Embryonic facial prominence (tissue), 1 donor: ENCODE results near the gene FAM131B.

Experiments
- DNase-seq: peaks from one replicate; pipeline ENCODE4 v3.0.0-alpha.2; 2016; ENCODE audit errors: extremely low spot score

FAM131B gene

GRCh38 chr7:143382791-143383641 is 20.5 kb upstream of the FAM131B start:
- DNase-seq: no peak

DNA sequence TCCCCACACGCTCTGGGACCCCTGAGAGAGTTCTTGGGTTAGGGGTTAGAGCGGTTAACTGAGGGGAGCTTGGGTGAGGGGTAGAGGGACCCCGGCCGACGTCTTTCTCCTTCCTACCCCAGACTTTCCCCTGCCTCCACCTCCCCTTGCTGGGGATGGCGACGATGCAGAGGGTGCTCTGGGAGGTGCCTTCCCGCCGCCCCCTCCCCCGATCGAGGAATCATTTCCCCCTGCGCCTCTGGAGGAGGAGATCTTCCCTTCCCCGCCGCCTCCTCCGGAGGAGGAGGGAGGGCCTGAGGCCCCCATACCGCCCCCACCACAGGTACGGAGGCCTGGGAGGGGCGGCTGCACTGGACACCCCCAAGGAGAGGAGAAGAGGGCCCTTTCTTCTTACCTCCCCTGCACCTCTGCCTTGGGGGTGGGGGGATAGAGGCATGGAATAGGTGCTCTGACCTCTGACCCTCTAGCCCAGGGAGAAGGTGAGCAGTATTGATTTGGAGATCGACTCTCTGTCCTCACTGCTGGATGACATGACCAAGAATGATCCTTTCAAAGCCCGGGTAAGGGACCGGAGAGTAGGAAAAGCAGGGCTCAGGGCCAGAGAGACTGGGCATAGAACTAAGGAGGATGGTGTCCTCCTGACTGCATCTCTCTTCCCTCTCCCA is 19.7 kb upstream of the FAM131B start:
- DNase-seq: no peak

- peak; percentile 74 for DNase-seq
Measured at GRCh38 chr7:143381427-143382125, 19.1 kb upstream of the FAM131B start.

DNA sequence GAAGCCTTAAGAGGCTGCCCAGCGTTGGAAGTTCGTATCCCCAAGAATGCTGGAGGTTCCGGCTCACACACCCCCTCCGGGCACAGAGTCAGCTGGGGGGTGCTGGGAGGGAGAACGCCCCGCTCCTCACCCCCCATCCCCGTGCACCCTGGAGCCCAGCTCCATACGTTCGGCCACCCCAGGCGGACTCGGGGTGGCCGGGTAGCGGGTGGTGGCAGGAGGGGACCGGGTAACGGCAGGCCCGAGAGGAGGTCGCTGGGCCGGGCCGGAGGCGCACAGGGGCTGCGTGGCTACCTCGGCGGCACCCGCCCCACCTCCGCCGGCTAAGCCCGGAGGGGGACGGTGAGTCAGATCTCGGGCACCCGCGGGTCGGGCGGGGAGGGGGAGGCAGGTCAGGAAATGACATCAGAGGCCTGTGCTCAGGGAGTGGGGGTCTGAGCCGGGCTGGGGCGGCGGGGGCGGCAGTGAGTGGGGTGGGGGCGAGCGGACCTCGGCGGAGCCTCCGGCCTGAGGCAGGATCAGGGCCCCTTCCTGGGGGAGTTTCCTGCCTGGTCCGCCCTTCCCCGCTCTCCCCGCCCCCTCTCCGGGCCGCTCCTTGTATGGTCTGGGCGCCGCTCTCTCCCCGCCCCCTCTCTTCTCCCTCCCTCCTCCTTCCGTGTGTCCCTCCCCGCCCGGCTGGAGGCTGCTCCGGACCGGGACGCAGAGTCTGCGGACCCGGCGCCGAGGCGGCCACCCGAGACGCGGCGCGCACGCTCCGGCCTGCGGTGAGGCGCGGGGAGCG is 18.3 kb upstream of the FAM131B start, which contains the start of gene ZYX:
Gene ZYX, plus strand, starts transcription at position 700 of the 781 bp plus-strand sequence. CDS start 227 bp downstream, outside the sequence.
- DNase-seq: peak; percentile 92

DNA sequence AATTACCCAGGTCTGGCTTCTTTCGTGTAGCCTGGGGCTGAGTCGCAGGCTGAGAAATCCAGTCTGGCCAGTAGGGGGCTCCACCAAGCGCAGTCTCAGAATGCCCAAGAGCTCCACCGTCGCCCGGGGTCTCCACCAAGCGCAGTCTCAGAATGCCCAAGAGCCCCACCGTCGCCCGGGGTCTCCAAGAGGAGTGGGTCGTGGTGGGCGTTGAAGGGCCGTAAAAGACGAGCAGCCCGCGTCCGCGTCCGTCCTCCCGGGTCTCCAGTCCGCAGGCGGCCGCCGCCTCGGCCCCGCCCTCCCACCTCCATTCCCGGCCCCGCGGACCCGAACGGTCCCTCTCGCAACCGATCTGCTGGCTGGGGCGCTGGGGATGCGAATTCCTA is 17.7 kb upstream of the FAM131B start:
- peak; percentile 83 for DNase-seq

DNA sequence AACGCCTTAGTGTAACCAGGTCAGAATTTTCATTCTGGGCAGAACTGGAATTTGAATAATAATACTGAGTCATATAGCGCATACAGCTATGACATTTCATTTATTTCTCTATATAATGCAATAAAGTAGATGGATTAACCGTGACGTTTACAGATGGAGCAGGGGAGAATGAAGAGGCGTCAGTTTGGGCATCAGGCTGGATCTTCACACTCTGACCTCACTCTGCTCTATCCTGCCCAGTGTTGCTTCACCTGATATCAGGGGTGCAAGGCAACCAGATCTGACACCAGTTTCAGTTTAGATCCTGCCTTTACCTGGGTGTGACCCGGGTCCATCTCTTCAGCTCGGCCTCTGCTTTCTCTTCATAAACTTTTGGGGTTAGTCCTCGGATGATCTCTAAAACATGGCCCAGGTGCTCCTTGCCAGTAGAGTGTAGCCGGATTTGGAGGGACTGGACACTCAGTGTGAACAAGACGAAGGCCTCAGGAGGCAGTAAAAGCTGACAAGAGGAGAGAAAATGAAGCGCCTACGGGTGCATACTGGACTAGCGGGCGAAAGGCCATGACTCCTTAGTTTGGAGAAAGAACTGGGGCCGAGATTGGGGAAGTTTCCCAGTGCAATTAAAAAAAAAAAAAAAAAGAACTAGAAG is 17.2 kb upstream of the FAM131B start:
- DNase-seq: no peak

- DNase-seq: no peak
Measured at GRCh38 chr7:143376396-143376795, 13.9 kb upstream of the FAM131B start.

- no peak for DNase-seq
Measured at GRCh38 chr7:143375298-143376034, 13.0 kb upstream of the FAM131B start.

DNA sequence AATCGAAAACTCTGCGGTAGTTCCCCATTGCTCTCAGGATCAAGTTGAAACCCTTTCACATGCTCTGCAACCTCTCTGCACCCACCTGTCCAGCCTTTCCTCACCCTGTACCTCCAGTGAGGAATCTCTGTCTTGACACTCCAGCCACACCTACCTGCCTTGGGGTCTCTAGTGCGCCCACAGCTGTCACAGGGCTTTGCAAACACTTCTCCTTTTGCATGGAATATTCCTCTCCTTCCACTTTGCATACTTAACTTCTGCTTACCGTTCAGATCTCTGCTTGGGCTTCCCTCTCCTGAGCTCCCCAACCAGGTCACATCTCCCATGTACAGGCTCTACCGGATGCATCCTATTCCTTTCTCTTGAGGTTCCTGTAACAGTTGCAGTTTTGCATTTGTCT is 12.0 kb upstream of the FAM131B start:
- DNase-seq: no peak

DNA sequence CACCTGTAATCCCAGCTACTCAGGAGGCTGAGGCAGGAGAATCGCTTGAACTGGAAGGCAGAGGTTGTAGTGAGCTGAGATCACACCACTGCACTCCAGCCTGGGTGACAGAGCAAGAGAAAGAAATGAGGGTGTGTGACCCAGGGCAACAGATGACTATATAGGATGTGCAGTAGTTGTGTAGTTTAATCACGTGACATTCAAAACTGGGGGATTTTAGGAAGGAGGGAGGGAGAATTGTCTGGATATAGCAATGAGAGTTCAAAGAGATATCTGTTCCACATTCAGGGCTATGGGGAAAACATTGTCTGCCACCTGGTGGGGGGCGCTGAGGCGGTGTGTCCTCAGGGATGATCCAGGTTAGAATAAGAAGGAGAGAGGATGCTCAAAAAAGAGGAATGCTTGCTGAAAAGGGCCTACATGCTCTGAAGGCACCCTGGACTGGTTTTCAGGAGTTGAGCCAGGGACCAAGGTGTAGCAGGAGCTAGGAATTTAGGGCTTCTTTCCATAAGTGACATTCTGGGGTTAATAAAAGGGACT is 10.8 kb upstream of the FAM131B start:
- DNase-seq: no peak

- DNase-seq: no peak
Measured at GRCh38 chr7:143372070-143372469, 9.6 kb upstream of the FAM131B start.

DNA sequence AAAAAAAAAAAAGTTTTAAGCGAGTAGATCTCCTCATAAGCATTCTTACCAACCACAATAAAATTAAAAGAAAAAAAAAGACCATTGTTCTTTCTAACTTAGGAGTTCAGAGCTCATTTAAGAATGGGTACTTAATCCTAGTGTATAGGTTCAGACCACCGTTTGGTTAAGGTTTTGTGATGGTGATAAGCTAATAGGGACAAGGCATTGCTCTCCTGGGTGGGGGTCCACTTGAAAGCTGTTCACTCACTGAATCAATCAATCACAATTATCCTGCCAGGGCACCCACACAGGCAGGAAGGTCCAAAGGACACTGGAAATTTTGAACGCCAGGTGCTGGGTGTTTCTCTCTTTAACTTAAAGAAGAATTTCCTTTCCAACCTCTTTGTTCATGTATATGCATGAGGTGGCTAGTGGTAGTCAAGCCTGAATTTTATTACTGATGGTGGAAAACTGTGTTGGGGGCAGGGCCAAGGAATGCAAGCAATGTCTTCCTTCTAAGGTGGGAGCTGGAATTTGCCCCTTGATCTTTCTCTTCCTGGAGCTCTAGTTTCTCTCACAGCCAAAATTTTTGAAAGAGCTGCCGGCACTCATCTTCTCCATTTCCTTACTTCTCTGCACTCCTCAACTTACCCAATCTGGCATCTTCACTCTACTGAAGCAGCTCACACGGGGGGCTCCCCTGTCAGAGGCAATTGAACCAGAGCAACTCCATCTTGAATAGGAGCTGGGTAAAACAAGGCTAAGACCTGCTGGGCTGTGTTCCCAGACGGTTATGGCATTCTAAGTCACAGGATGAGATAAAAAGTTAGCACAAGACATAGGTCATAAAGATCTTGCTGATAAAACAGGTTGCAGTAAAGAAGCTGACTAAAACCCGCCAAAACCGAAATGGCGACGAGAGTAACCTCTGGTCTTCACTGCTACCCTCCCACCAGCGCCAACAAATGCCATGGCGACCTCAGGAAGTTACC is 7.5 kb upstream of the FAM131B start:
- DNase-seq: no peak

GRCh38 chr7:143368387-143368786 is 5.9 kb upstream of the FAM131B start:
- DNase-seq: no peak

DNA sequence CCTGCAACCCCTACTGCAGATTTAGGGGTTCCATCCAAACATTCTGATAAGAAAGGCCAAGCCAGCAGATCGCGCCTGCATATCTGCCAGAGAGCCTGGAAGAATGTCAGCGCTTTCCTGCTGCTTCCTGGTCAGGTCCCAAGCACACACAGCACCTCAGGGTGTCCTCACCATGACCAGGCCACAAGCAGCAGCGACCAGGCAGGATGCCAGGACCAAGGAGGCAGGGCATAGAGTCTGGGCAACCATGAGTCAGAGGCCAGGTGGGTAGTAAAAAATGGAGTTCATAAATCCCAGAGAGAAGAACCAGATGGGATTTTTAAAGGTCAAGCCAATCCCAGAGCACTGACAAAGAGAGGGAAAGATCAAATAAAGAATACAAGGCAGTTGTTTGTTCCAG is 5.5 kb upstream of the FAM131B start:
- no peak for DNase-seq

GRCh38 chr7:143363016-143363937 is 764 bp upstream of the FAM131B start:
- DNase-seq: no peak

DNA sequence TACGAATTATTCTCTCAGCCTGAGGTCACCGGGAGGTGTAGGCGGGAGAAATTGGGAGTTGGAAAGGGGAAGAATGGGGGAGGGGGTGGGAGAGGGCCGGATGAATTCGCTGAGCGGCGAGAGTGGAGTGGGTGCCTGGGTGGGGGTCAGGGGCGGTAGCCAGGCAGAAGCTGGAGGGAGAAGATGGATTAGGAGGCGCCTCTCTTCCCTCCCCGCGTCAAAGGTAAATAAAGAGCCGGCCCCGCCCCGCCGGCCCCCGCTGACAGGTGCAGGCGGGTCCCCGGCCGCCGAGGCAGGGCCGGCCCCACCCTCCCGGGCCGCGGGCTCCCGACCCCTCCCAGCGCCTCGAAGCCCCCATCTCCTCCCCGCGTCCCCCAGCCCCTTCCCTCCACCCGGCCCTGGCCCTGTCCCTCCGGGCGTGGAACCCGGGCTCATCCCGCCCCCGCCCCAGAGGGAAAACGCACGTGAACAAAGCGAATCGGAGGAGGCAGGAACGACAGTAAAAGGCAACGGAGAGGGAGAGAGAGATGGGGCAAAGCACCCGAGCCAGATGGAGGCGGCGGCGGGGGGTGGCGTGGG is 872 bp downstream of the FAM131B start:
- no peak for DNase-seq

- no peak for DNase-seq
Measured at GRCh38 chr7:143360788-143361551, 1.5 kb downstream of the FAM131B start.
